Vein endothelial cell (primary cell): Measurements from ENCODE around the gene WDR12. TPM values are rescaled to one million over a fixed set of nuclear protein-coding genes. Genes with fewer than 3 reads are reported as not detected.

ENCODE experiments used
- total RNA-seq: library from RNA; depleted of rRNA; stranded (reverse); fragments of >200 nt; gene quantifications from 2 replicates; pipeline ENCODE4 v1.2.3, GENCODE V29; 2012

WDR12 gene
- 30.4 and 31.0 TPM in 2 replicates for total RNA-seq

DNA sequence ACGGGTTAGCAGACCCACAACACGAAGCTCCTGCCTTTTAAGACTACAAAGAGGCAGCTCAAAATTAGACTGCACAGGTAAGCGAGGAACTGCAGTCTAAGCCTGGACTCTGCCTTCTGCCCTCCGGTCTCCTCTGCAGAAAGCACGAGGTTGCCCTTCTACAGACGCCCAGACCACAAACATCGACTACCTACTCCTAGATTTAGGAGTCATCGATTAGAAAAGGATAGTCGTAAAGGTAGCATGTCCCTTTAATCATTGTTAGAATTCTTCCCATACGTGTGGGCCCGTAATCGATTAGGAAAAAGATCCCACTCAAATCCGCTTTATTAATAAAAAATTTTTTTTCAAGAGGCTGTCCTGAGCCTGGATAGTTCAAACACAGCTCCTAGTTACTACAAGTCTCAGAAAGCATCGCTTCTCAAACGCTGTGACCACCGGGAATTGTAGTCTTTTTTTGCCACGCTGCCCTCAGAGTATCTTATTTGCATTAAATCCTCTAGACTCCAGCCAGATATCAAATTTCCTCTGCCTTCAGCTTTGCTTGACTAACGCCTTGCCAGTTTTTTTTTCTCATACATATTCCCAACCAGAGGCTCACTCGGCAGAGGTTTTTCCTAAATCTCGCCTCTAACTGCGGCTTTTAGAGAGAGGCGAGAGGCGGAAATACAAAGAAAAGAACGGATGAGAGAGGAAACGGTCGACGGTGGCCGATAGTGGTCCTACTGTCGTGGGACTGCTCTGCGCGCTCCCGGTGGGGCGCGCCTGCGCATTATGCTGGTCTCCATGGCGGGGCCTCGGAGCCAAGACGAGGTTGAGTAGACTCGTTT is at the start of gene WDR12, which contains the start of gene CARF:
WDR12 (minus strand) TSS at position 162 of the 830 bp plus-strand sequence. CDS start 197 bp downstream, outside the sequence.
CARF (plus strand) TSS at position 764 of the 830 bp plus-strand sequence. CDS start 29,628 bp downstream, outside the sequence.

DNA sequence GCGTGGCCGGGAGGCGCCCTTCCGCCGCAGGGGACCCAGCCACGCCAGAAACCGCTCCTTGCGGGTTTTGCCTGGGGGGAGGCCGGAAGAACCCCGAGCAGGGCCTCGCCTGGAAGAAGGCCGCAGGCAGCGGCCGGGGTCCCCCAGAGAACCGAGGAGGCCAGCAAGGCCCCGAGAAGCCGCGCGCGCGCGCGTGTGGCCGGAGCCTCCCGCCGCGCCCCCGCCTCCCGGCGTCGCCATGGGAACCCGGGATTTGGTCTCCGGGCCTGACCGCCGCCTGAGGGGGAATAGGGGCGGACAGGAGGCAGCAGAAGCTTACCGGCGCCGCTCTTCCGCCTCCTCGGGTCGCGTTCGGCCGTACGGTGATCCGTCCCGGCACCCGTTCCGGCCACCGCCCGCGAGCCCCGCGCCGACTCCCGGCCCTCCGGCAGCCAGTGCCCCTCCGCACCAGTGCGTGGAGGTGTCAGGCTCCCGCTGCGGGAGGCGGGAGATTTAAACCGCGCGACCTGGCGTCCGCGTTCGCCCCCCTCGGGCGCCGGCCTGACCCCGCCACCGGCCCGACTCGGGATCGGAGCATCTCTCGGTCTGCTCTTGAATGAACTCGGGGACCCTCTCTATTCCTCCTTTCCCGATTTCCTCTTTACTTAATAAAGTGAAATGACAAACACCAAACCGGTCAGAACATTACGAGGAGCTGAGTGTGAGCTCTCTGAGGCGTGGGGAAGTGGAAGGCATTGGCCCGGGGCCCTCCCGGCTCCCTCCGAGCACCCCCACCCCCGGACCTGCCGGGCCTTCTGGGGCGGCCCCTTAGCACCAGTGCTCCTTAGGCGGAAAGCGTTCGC is 40.0 kb downstream of the WDR12 start, which contains the start of gene ICA1L:
ICA1L (minus strand) TSS at position 467 of the 842 bp plus-strand sequence. CDS start 42,757 bp downstream, outside the sequence.

Other genes starting within 250 kb of the WDR12 start
- gene ICA1L, start 39.9 kb downstream of the WDR12 start, total RNA-seq: 2.0 and 3.1 TPM in 2 replicates
- gene CARF, start 602 bp upstream of the WDR12 start, total RNA-seq: 4.9 and 6.2 TPM in 2 replicates
- 24.5 and 32.7 TPM in 2 replicates for gene NBEAL1, start 103.2 kb upstream of the WDR12 start, total RNA-seq